Bone marrow (tissue), 2 donors: ENCODE results near the gene IP6K2.
"Not testable (repeated sequence)": the region's sequence is repeated elsewhere in the genome, so short reads cannot be mapped to it uniquely, and the experiment has no call there.

Source experiments
- DNase-seq, 2 donors: peaks; one replicate each; lab custom pipeline; 2025; lab: John Stamatoyannopoulos, UW

IP6K2 gene

GRCh38 chr3:48727511-48727910 lies 10.5 kb upstream of the IP6K2 start:
- DNase-seq: no peak

- DNase-seq: not testable (repeated sequence)
Observed at GRCh38 chr3:48725185-48725855, 8.3 kb upstream of the IP6K2 start.

GRCh38 chr3:48723725-48724124 lies 6.7 kb upstream of the IP6K2 start:
- no peak for DNase-seq

- DNase-seq: not testable (repeated sequence)
Observed at GRCh38 chr3:48723293-48723692, 6.3 kb upstream of the IP6K2 start.

- DNase-seq: peak in 1 of 2 donors; percentile 55
Observed at GRCh38 chr3:48716508-48716981, 476 bp downstream of the IP6K2 start.

GRCh38 chr3:48715174-48715800 lies 1.7 kb downstream of the IP6K2 start:
- DNase-seq: no peak

- no peak for DNase-seq
Observed at GRCh38 chr3:48711727-48712126, 5.3 kb downstream of the IP6K2 start.

GRCh38 chr3:48709051-48709461 lies 8.0 kb downstream of the IP6K2 start:
- DNase-seq: no peak

- no peak for DNase-seq
Observed at GRCh38 chr3:48708481-48708889, 8.5 kb downstream of the IP6K2 start.

- no peak for DNase-seq
Observed at GRCh38 chr3:48707157-48707556, 9.9 kb downstream of the IP6K2 start.

GRCh38 chr3:48702320-48702920 lies 14.6 kb downstream of the IP6K2 start:
- no peak for DNase-seq

- no peak for DNase-seq
Observed at GRCh38 chr3:48700731-48701405, 16.2 kb downstream of the IP6K2 start.

- no peak for DNase-seq
Observed at GRCh38 chr3:48698891-48699290, 18.1 kb downstream of the IP6K2 start.

GRCh38 chr3:48697952-48698351 lies 19.1 kb downstream of the IP6K2 start:
- no peak for DNase-seq

- DNase-seq: no peak
Observed at GRCh38 chr3:48696601-48697000, 20.4 kb downstream of the IP6K2 start.

- DNase-seq: no peak
Observed at GRCh38 chr3:48696156-48696555, 20.9 kb downstream of the IP6K2 start.

- no peak for DNase-seq
Observed at GRCh38 chr3:48695393-48695753, 21.6 kb downstream of the IP6K2 start.

GRCh38 chr3:48694610-48695392 lies 22.2 kb downstream of the IP6K2 start:
- DNase-seq: no peak

- DNase-seq: no peak
Observed at GRCh38 chr3:48693826-48694225, 23.2 kb downstream of the IP6K2 start.

- DNase-seq: no peak
Observed at GRCh38 chr3:48692551-48692950, 24.5 kb downstream of the IP6K2 start.

- no peak for DNase-seq
Observed at GRCh38 chr3:48690846-48691458, 26.1 kb downstream of the IP6K2 start.

- no peak for DNase-seq
Observed at GRCh38 chr3:48689384-48689783, 27.6 kb downstream of the IP6K2 start.
